Activated CD4-positive, alpha-beta T cell treated with anti-CD3 and anti-CD28 coated beads for 1 hour (primary cell): ENCODE results near the gene SLC16A11.
"Not testable (repeated sequence)": the region's sequence is repeated elsewhere in the genome, so short reads cannot be mapped to it uniquely, and the experiment has no call there.

Experiments used
- DNase-seq: peaks from one replicate; pipeline ENCODE4 v3.0.0-alpha.2; 2020

Gene SLC16A11

GRCh38 chr17:7056386-7056785, 12.5 kb upstream of the SLC16A11 start:
- no peak for DNase-seq

- DNase-seq = not testable (repeated sequence)
Observed at GRCh38 chr17:7050583-7050982, 6.7 kb upstream of the SLC16A11 start.

GRCh38 chr17:7048968-7049367, 5.1 kb upstream of the SLC16A11 start:
- DNase-seq = no peak

- DNase-seq = no peak
Observed at GRCh38 chr17:7047566-7047965, 3.7 kb upstream of the SLC16A11 start.

GRCh38 chr17:7046725-7047397, 3.0 kb upstream of the SLC16A11 start:
- DNase-seq = peak; percentile 57

- no peak for DNase-seq
Observed at GRCh38 chr17:7046127-7046724, 2.3 kb upstream of the SLC16A11 start.

GRCh38 chr17:7045492-7046126, 1.7 kb upstream of the SLC16A11 start:
- DNase-seq = no peak

- no peak for DNase-seq
Observed at GRCh38 chr17:7043182-7043496, 753 bp downstream of the SLC16A11 start.

- DNase-seq = no peak
Observed at GRCh38 chr17:7042501-7043181, 1.3 kb downstream of the SLC16A11 start.

GRCh38 chr17:7041607-7042500, 2.0 kb downstream of the SLC16A11 start:
- DNase-seq = no peak

GRCh38 chr17:7039832-7040231, 4.1 kb downstream of the SLC16A11 start:
- DNase-seq = no peak

- no peak for DNase-seq
Observed at GRCh38 chr17:7038025-7038862, 5.6 kb downstream of the SLC16A11 start.

GRCh38 chr17:7035591-7036368, 8.1 kb downstream of the SLC16A11 start, which contains the start of gene SLC16A13:
SLC16A13 (plus strand) TSS chr17:7036015; CDS start chr17:7036383, 368 bp downstream.
- DNase-seq = peak; percentile 97

GRCh38 chr17:7034955-7035590, 8.8 kb downstream of the SLC16A11 start:
- DNase-seq = no peak

GRCh38 chr17:7029659-7030058, 14.2 kb downstream of the SLC16A11 start:
- no peak for DNase-seq

- DNase-seq = no peak
Observed at GRCh38 chr17:7029096-7029495, 14.8 kb downstream of the SLC16A11 start.

- DNase-seq = no peak
Observed at GRCh38 chr17:7027335-7027734, 16.6 kb downstream of the SLC16A11 start.

GRCh38 chr17:7026471-7027115, 17.3 kb downstream of the SLC16A11 start:
- no peak for DNase-seq

GRCh38 chr17:7025245-7025644, 18.6 kb downstream of the SLC16A11 start:
- DNase-seq = no peak

- DNase-seq = no peak
Observed at GRCh38 chr17:7024402-7024785, 19.5 kb downstream of the SLC16A11 start.
